Measurements from ENCODE around the gene GRIPAP1.

GRIPAP1 gene

DNA sequence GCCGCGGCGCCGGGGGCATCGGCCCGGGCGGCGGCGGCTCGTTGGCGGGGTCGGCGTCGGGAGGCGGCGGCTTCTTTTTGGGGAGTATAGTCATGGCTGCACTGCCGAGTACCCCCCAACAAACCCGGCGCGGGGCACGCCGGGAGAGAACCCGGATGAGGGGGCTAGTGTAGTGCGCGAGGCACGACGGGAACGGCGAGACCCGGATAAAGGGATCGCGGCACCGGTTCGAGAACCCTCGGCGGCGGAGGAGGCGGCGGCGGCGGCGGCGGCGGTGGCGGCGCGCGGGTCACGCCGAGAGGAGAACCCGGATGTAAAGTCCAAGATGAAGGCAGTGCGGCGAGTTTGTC lies 44.6 kb downstream of the GRIPAP1 start, which contains the start of gene OTUD5:
TSS of gene OTUD5 (minus strand) at position 131 of the 350 bp plus-strand sequence. CDS start at position 94, 37 bp downstream.
- DNase-seq (ENCODE audit: low read depth): peak; percentile 78
- peak within 1 kb of the TSS; percentile 82 for H3K4me3 ChIP-seq (ENCODE audit: low read depth, low read length)
- TF ChIP-seq, protein P1, sequence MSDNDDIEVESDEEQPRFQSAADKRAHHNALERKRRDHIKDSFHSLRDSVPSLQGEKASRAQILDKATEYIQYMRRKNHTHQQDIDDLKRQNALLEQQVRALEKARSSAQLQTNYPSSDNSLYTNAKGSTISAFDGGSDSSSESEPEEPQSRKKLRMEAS (IDR thresholded peaks at IDR 0.05; ENCODE audit: low read depth, low read length): no peak
- no peak for TF ChIP-seq POLR2A (IDR thresholded peaks at IDR 0.05; ENCODE audit: extremely low read depth, insufficient read length)
- no peak for TF ChIP-seq MYC (IDR thresholded peaks at IDR 0.05; ENCODE audit: low read depth, low read length)
- TF ChIP-seq, protein P2, sequence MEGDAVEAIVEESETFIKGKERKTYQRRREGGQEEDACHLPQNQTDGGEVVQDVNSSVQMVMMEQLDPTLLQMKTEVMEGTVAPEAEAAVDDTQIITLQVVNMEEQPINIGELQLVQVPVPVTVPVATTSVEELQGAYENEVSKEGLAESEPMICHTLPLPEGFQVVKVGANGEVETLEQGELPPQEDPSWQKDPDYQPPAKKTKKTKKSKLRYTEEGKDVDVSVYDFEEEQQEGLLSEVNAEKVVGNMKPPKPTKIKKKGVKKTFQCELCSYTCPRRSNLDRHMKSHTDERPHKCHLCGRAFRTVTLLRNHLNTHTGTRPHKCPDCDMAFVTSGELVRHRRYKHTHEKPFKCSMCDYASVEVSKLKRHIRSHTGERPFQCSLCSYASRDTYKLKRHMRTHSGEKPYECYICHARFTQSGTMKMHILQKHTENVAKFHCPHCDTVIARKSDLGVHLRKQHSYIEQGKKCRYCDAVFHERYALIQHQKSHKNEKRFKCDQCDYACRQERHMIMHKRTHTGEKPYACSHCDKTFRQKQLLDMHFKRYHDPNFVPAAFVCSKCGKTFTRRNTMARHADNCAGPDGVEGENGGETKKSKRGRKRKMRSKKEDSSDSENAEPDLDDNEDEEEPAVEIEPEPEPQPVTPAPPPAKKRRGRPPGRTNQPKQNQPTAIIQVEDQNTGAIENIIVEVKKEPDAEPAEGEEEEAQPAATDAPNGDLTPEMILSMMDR (IDR thresholded peaks at IDR 0.05; ENCODE audit: low read depth, low read length): no peak

DNA sequence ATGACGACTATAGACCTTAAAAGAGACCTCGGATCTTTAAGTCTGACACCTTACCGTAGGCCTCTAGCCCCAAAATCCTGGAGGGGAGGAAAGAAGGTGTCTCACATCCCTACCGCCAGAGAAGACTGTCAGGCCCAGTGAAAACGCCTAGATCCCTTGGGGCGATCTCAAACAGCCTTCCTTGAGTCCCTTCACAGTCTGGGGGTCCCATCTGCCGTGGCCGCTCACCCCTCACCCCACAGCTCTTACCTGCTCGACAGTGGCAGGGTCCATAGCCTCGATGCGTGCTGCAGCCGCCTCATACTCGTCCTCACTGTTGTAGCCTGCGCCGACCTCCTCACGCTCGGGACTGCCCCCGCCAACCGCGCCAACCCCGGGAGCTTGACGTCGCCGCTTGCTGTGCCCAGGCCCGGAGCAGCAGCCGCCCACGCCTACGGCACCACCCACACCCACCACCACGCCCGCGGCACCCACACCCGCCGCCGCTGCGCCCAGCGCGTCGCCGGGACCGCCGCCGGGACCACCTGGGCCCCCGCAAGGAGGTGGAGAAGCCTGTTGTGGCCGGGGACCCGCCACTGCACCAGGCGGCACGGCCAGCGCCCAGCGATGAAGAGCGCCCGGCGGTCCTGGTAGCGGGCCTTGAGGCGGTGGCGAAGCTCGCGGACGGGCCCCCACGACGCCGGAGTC lies 45.2 kb downstream of the GRIPAP1 start:
- no peak for TF ChIP-seq MYC (IDR thresholded peaks at IDR 0.05; ENCODE audit: low read depth, low read length)
- TF ChIP-seq, protein P1 (IDR thresholded peaks at IDR 0.05; ENCODE audit: low read depth, low read length): no peak
- TF ChIP-seq, protein P2 (IDR thresholded peaks at IDR 0.05; ENCODE audit: low read depth, low read length): no peak
- no peak for TF ChIP-seq POLR2A (IDR thresholded peaks at IDR 0.05; ENCODE audit: extremely low read depth, insufficient read length)
- peak overlapping the region; percentile 82 for H3K4me3 ChIP-seq (ENCODE audit: low read depth, low read length)
- DNase-seq (ENCODE audit: low read depth): peak; percentile 39

DNA sequence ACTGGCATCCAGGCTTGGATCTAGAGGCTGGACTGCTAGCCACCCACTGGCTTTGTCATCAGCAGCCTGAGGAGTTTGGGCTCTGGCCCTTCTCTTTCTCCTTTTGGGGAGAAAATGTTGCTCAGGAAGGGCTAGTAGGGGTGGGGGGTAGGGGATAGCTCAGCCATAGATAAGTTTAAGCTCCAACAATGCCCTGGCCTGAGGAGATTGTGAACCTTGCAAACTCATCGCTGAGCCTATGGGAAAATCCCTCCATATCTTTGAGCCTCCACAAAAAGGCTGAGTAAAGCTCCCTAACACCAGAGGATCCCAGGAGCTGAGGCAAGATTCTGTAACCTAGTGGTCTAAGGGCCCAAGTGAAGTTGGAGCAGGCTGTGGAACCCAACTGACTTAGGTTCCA lies 53.5 kb downstream of the GRIPAP1 start:
- DNase-seq (ENCODE audit: low read depth): no peak
- TF ChIP-seq POLR2A (IDR thresholded peaks at IDR 0.05; ENCODE audit: extremely low read depth, insufficient read length): no peak
- TF ChIP-seq, protein P2 (IDR thresholded peaks at IDR 0.05; ENCODE audit: low read depth, low read length): no peak
- TF ChIP-seq, protein P1 (IDR thresholded peaks at IDR 0.05; ENCODE audit: low read depth, low read length): no peak
- no peak for TF ChIP-seq MYC (IDR thresholded peaks at IDR 0.05; ENCODE audit: low read depth, low read length)
- H3K4me3 ChIP-seq (ENCODE audit: low read depth, low read length): no peak overlapping the region

DNA sequence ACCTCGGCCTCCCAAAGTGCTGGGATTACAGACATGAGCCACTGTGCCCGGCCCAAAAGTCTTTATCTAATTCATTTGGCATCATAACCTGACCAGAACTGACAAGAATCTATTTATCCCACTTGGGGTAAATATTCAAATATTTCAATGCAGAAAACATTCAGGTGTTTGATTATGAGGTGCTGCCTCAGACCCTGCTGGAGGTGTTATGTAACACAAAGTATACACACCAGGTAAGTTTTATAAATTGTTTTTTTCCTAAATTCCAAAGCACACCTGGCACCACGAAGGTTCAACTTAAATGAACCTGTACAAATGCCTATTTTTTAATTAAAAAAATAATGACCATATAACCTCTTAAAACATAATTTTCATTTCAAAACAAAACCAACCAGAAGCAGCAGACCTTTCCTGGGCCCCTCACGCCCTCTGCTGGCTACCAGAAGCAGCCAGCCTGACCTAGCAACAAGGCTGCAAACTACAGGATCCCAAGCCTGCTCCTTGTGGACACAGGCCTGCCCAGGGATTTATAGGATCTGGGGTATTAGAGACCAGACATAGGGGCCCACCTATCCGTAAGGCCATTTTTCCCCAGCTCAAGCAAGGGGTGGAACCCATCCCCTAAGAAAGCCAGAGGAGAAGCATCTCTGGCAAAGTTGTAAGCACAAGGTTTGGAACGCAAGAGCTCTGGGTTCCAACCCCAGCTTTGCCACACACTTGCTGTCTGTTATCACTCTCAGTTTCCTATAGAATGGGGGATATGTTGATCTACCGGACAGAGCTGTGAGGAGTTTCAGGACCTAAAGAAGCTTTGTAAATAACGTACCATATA lies 56.3 kb downstream of the GRIPAP1 start:
- TF ChIP-seq, protein P2 (IDR thresholded peaks at IDR 0.05; ENCODE audit: low read depth, low read length): peak; percentile 80
- TF ChIP-seq MYC (IDR thresholded peaks at IDR 0.05; ENCODE audit: low read depth, low read length): no peak
- TF ChIP-seq POLR2A (IDR thresholded peaks at IDR 0.05; ENCODE audit: extremely low read depth, insufficient read length): no peak
- TF ChIP-seq, protein P1 (IDR thresholded peaks at IDR 0.05; ENCODE audit: low read depth, low read length): no peak
- DNase-seq (ENCODE audit: low read depth): peak; percentile 56

DNA sequence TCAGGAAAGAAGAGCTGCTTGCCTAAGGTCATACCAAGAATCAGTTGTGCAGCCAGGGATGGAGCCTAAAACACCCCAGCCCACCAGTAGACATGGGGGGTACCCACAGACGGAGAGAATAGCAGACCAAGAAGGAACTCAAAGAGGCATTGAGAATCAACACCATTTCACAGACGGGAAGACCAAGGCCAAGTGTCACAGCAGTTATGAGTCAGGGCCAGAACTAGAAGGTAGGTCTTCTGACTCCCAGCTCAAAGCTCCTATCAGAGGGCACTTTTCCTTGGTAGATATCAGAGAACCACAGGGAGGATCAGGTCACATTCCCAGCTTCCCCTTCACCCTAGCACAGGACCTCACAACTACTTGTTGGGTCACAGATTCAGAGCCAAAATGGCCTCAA lies 59.2 kb downstream of the GRIPAP1 start:
- H3K4me3 ChIP-seq (ENCODE audit: low read depth, low read length): no peak overlapping the region
- TF ChIP-seq POLR2A (IDR thresholded peaks at IDR 0.05; ENCODE audit: extremely low read depth, insufficient read length) (no peak), MYC (IDR thresholded peaks at IDR 0.05; ENCODE audit: low read depth, low read length) (no peak)
- TF ChIP-seq, protein P1 (IDR thresholded peaks at IDR 0.05; ENCODE audit: low read depth, low read length): no peak
- TF ChIP-seq, protein P2 (IDR thresholded peaks at IDR 0.05; ENCODE audit: low read depth, low read length): no peak
- no peak for DNase-seq (ENCODE audit: low read depth)

More for the DNA sequence above, 56.3 kb downstream of the GRIPAP1 start:
- H3K4me3 ChIP-seq (ENCODE audit: low read depth, low read length): no peak overlapping the region
